GM19099 (cell line): ENCODE results near the gene WWOX.

Source experiments
- POLR2A ChIP-seq: IDR thresholded peaks from 3 replicates; pipeline ENCODE4 v1.6.1; 2011; ENCODE audit warnings: low read depth; ENCODE audit not compliant: insufficient read length; ENCODE audit errors: extremely low read depth

WWOX gene

GRCh38 chr16:79167893-79168292 is 1068.4 kb downstream of the WWOX start:
- no peak for TF ChIP-seq POLR2A

GRCh38 chr16:79168321-79168720 is 1068.9 kb downstream of the WWOX start:
- TF ChIP-seq POLR2A = no peak

GRCh38 chr16:79169239-79169638 is 1069.8 kb downstream of the WWOX start:
- TF ChIP-seq POLR2A = no peak

GRCh38 chr16:79170555-79171246 is 1071.2 kb downstream of the WWOX start:
- no peak for TF ChIP-seq POLR2A

GRCh38 chr16:79171504-79171903 is 1072.0 kb downstream of the WWOX start:
- TF ChIP-seq POLR2A = no peak

GRCh38 chr16:79171931-79172705 is 1072.7 kb downstream of the WWOX start:
- no peak for TF ChIP-seq POLR2A

GRCh38 chr16:79172976-79173500 is 1073.6 kb downstream of the WWOX start:
- no peak for TF ChIP-seq POLR2A

- TF ChIP-seq POLR2A = no peak
These were observed 1074.5 kb downstream of the WWOX start for GRCh38 chr16:79173919-79174318.

- TF ChIP-seq POLR2A = no peak
These were observed 1076.0 kb downstream of the WWOX start for GRCh38 chr16:79175286-79176057.

GRCh38 chr16:79177018-79177417 is 1077.6 kb downstream of the WWOX start:
- TF ChIP-seq POLR2A = no peak

- TF ChIP-seq POLR2A = no peak
These were observed 1082.0 kb downstream of the WWOX start for GRCh38 chr16:79181419-79181818.

- no peak for TF ChIP-seq POLR2A
These were observed 1083.2 kb downstream of the WWOX start for GRCh38 chr16:79182616-79183015.

- TF ChIP-seq POLR2A = no peak
These were observed 1084.1 kb downstream of the WWOX start for GRCh38 chr16:79183571-79183970.

GRCh38 chr16:79184464-79185030 is 1085.1 kb downstream of the WWOX start:
- TF ChIP-seq POLR2A = no peak

GRCh38 chr16:79185711-79186110 is 1086.3 kb downstream of the WWOX start:
- no peak for TF ChIP-seq POLR2A
